Measurements from ENCODE around the gene FAM20B.

FAM20B gene

GRCh38 chr1:179095924-179096323, 70.2 kb downstream of the FAM20B start:
- no peak for DNase-seq

- DNase-seq: no peak
These were observed 74.2 kb downstream of the FAM20B start for GRCh38 chr1:179099891-179100290.

- no peak for DNase-seq
These were observed 75.9 kb downstream of the FAM20B start for GRCh38 chr1:179101566-179101965.

- no peak for DNase-seq
These were observed 78.3 kb downstream of the FAM20B start for GRCh38 chr1:179103999-179104398.

GRCh38 chr1:179104611-179105250, 79.0 kb downstream of the FAM20B start:
- DNase-seq: no peak

DNA sequence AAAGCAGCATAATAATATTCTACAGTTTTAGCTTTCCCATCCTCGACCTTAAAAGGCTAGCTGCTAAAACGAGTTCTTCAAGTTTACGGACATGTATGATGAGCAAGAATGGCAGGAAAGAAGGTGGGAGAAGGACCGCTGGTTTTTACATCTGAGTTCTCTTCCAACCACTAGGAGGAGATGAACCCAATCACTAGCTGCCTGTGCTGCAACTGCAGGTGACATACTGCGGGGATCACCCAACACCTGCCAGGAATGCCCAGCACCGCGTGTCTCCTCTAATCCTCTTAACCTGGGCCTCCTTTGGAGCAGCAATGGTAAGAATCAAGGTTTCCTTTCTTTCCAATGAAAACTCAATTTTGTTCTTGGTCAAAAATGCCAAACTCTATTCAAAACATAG, 79.7 kb downstream of the FAM20B start:
- DNase-seq: no peak

- DNase-seq: no peak
These were observed 82.3 kb downstream of the FAM20B start for GRCh38 chr1:179107706-179108629.

- no peak for DNase-seq
These were observed 83.0 kb downstream of the FAM20B start for GRCh38 chr1:179108644-179109043.

DNA sequence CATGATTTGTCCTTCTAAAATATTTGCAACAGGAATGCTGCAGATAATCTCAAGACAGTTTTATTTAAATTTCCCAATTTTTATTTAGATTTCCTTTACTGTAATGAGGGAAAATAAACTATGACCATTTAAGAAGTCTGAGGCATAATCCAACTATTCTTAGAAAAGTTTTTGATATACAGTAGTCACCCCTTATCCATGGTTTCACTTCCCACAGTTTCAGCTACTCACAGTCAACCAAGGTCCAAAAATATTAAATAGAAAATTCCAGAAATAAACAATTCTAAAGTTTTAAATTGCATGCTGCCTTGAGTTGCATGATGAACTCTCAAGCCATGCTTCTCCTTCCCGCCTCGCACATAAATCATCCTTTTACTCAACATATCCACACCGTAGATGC, 89.5 kb downstream of the FAM20B start:
- DNase-seq: no peak

- no peak for DNase-seq
These were observed 93.8 kb downstream of the FAM20B start for GRCh38 chr1:179119513-179119912.

- DNase-seq: no peak
These were observed 95.0 kb downstream of the FAM20B start for GRCh38 chr1:179120736-179121135.

- peak; percentile 51 for DNase-seq
These were observed 95.7 kb downstream of the FAM20B start for GRCh38 chr1:179121159-179121938.

GRCh38 chr1:179124873-179125272, 99.2 kb downstream of the FAM20B start:
- no peak for DNase-seq
